Fibroblast of lung (primary cell): ENCODE results near the gene RERE. TPM values are rescaled to one million over a fixed set of nuclear protein-coding genes. Genes with fewer than 3 reads are reported as not detected.

Experiments
- DNase-seq, 2 donors: peaks; one replicate each; pipeline versions ENCODE4 v3.0.0 to v3.0.0-alpha.2; 2010; ENCODE audit warnings: low read depth in 2 of 2
- H2AFZ ChIP-seq: 2 replicates; pipeline ENCODE4 v1.5.1; 2012; ENCODE audit warnings: low read length, control low read depth, inconsistent platforms
- H3K27ac ChIP-seq: 2 replicates; pipeline ENCODE4 v1.5.1; 2011; ENCODE audit warnings: low read length, control low read depth; ENCODE audit not compliant: insufficient read depth
- H3K27me3 ChIP-seq: 2 replicates; pipeline ENCODE4 v1.5.1; 2011; ENCODE audit warnings: mild to moderate bottlenecking, low read length; ENCODE audit not compliant: control insufficient read depth, insufficient read depth
- H3K36me3 ChIP-seq: 2 replicates; pipeline ENCODE4 v1.5.1; 2011; ENCODE audit warnings: low read length; ENCODE audit not compliant: control insufficient read depth, insufficient read depth
- H3K4me1 ChIP-seq: 2 replicates; pipeline ENCODE4 v1.5.1; 2011; ENCODE audit warnings: low read length; ENCODE audit not compliant: control insufficient read depth, insufficient read depth; ENCODE audit errors: extremely low read depth
- H3K4me2 ChIP-seq: 2 replicates; pipeline ENCODE4 v1.5.1; 2011; ENCODE audit warnings: low read length, control low read depth; ENCODE audit not compliant: insufficient read depth; ENCODE audit errors: extremely low read depth
- H3K4me3 ChIP-seq, 4 experiments: fragments of 200-600 bp in 1 of 4; sonication (generic) in 1 of 4; replicated peaks in 1 of 4; 2 replicates each; pipeline ENCODE4 v1.5.1; 2011 to 2016; ENCODE audit warnings: low read length in 4 of 4, low read depth in 3 of 4, mild to moderate bottlenecking in 3 of 4, control low read depth in 2 of 4, inconsistent platforms in 1 of 4, mixed read lengths in 1 of 4; ENCODE audit not compliant: insufficient read depth in 1 of 4; ENCODE audit errors: control extremely low read depth in 1 of 4
- H3K79me2 ChIP-seq: 2 replicates; pipeline ENCODE4 v1.5.1; 2012; ENCODE audit warnings: mild to moderate bottlenecking, low read length, inconsistent platforms; ENCODE audit not compliant: control insufficient read depth, insufficient read depth
- H3K9ac ChIP-seq: 2 replicates; pipeline ENCODE4 v1.5.1; 2011; ENCODE audit warnings: mild to moderate bottlenecking, low read length, control low read depth; ENCODE audit not compliant: insufficient read depth
- H3K9me3 ChIP-seq: 2 replicates; pipeline ENCODE4 v1.5.1; 2012; ENCODE audit warnings: low read depth, low read length; ENCODE audit not compliant: control insufficient read depth, insufficient read depth
- H4K20me1 ChIP-seq: 2 replicates; pipeline ENCODE4 v1.5.1; 2011; ENCODE audit warnings: low read length; ENCODE audit not compliant: control insufficient read depth, insufficient read depth; ENCODE audit errors: extremely low read depth
- EZH2 ChIP-seq: IDR thresholded peaks from 2 replicates; pipeline ENCODE4 v1.5.1; 2012; ENCODE audit warnings: low read length, control low read depth, mild to moderate bottlenecking; ENCODE audit errors: missing control alignments
- polyA plus RNA-seq, 2 donors: library from polyadenylated mRNA; depleted of rRNA in 1 of 2; stranded (reverse) in 1 of 2; unstranded in 1 of 2; fragments of >200 nt; gene quantifications; 2 replicates each; pipeline ENCODE4 v1.2.1, GENCODE V29; 2011 to 2012; ENCODE audit warnings: missing spikeins in 1 of 2
- total RNA-seq: library from RNA; depleted of rRNA; stranded (reverse); fragments of >200 nt; gene quantifications from 2 replicates; pipeline ENCODE4 v1.2.1, GENCODE V29; 2014
- TF ChIP-seq, protein P1 (sequence below), 2 donors: IDR thresholded peaks in 1 of 2; conservative IDR thresholded peaks in 1 of 2; 1 replicate in 1 of 2; 2 replicates in 1 of 2; pipeline ENCODE4 v1.5.1; 2011 to 2012; ENCODE audit warnings: low read length in 2 of 2, control low read depth in 1 of 2, inconsistent platforms in 1 of 2, low read depth in 1 of 2, mild to moderate bottlenecking in 1 of 2

RERE gene
- total and polyA plus RNA-seq, 2 donors (not counting 1 experiment from before 2014, with no cell fraction given): 3.7 to 51.0 TPM

DNA sequence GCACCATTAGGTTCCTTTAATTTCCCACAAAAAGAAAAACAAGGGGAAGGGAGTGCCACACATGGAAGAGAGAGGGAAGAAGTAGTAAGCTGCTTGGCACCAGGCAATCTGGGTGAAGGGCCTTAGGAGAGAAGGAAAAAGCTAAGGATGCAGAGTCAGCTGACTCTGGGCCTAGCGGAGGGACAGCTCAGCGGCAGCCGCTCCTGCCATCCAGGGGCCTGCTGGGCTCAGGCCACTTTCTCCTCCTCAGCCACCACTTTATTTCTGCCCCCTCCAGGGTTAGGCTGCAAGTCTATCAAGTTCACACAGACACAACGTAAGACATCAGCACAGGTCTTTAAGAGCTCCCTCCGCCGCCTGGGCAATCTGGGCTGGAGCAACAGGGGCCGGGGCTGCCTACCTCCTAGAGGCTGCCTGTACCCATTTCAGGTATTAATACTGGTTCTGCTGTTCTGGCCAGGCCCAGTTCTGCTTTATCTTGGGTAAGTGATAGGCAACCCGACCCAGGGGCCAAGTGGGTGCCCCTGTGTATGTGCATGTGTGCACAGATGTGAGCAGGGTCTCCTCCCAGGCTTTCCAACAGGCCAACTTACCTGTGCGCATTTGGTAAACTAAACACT, 446.0 kb downstream of the RERE start:
- H3K4me3 ChIP-seq: no peak overlapping the region
- no peaks in the 10 kb centered on the region for H4K20me1 ChIP-seq
- H2AFZ ChIP-seq: no peak overlapping the region
- peak in 1 of 2 donors; percentile 43 for DNase-seq
- H3K36me3 ChIP-seq: peaks cover under 1% of the 10 kb centered on the region
- no peaks in the 10 kb centered on the region for H3K9me3 ChIP-seq
- peaks cover 56% of the 10 kb centered on the region for H3K79me2 ChIP-seq
- no peak overlapping the region for H3K9ac ChIP-seq
- H3K27ac ChIP-seq: no peak overlapping the region
- H3K27me3 ChIP-seq: no peaks in the 10 kb centered on the region
- peaks cover 38% of the 10 kb centered on the region for H3K4me1 ChIP-seq
- H3K4me2 ChIP-seq: no peak overlapping the region
- TF ChIP-seq, protein P1, sequence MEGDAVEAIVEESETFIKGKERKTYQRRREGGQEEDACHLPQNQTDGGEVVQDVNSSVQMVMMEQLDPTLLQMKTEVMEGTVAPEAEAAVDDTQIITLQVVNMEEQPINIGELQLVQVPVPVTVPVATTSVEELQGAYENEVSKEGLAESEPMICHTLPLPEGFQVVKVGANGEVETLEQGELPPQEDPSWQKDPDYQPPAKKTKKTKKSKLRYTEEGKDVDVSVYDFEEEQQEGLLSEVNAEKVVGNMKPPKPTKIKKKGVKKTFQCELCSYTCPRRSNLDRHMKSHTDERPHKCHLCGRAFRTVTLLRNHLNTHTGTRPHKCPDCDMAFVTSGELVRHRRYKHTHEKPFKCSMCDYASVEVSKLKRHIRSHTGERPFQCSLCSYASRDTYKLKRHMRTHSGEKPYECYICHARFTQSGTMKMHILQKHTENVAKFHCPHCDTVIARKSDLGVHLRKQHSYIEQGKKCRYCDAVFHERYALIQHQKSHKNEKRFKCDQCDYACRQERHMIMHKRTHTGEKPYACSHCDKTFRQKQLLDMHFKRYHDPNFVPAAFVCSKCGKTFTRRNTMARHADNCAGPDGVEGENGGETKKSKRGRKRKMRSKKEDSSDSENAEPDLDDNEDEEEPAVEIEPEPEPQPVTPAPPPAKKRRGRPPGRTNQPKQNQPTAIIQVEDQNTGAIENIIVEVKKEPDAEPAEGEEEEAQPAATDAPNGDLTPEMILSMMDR (conservative IDR thresholded peaks at IDR 0.05 in 1 of 2, IDR thresholded peaks at IDR 0.05 in 1 of 2; ENCODE audit: low read depth in 1 of 2, low read length in 2 of 2): no peak
- TF ChIP-seq EZH2: no peak

DNA sequence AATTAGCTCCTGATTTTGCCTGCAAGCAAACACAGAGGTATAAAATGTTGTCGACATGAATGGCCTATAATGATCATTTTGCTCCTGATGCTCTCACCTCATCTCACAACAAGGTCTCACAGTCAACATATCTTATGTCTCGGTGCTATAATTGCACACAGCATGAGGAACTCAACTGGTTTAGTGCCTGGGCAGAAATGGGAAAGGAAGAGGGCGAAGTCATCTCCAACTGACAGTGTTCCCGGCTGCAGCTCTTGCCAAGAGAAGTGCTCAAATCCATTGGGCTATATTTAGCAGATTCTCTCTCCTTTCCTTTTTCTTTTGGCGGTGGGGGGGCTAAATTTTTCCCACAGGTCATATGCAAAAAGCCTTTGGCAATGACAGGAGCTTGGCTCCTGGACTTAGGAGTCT, 446.5 kb downstream of the RERE start:
- TF ChIP-seq, protein P1 (conservative IDR thresholded peaks at IDR 0.05 in 1 of 2, IDR thresholded peaks at IDR 0.05 in 1 of 2; ENCODE audit: low read depth in 1 of 2, low read length in 2 of 2): no peak
- no peak for TF ChIP-seq EZH2
- Histone ChIP-seq H3K27me3 (no peaks in the 10 kb centered on the region), H4K20me1 (no peaks in the 10 kb centered on the region), H3K4me1 (peaks cover 38% of the 10 kb centered on the region), H3K4me3 (no peak overlapping the region), H3K79me2 (peaks cover 56% of the 10 kb centered on the region), H3K36me3 (peaks cover 4% of the 10 kb centered on the region), H3K9me3 (no peaks in the 10 kb centered on the region), H2AFZ (no peak overlapping the region), H3K4me2 (no peak overlapping the region), H3K9ac (no peak overlapping the region), H3K27ac (no peak overlapping the region)
- DNase-seq: peak in 1 of 2 donors; percentile 51

- Histone ChIP-seq H3K27me3 (no peaks in the 10 kb centered on the region), H3K4me2 (peak overlapping the region; percentile 46), H4K20me1 (no peaks in the 10 kb centered on the region), H3K79me2 (peaks cover 56% of the 10 kb centered on the region), H3K9me3 (no peaks in the 10 kb centered on the region), H2AFZ (no peak overlapping the region), H3K4me1 (peaks cover 38% of the 10 kb centered on the region), H3K4me3 (no peak overlapping the region), H3K27ac (no peak overlapping the region), H3K9ac (no peak overlapping the region), H3K36me3 (peaks cover 7% of the 10 kb centered on the region)
- TF ChIP-seq, protein P1 (conservative IDR thresholded peaks at IDR 0.05 in 1 of 2, IDR thresholded peaks at IDR 0.05 in 1 of 2; ENCODE audit: low read depth in 1 of 2, low read length in 2 of 2): no peak
- TF ChIP-seq EZH2: no peak
- peak in 1 of 2 donors; percentile 83 for DNase-seq
Measured at GRCh38 chr1:8370046-8370881, 447.2 kb downstream of the RERE start.
